Measurements from ENCODE around the gene MLST8.
A peak's percentile ranks its signal among the peaks of the same experiment; 100 is the strongest.

GRCh38 chr16:2205104-2205966 lies at the start of gene MLST8:
- peak; percentile 22 for TF ChIP-seq CTCF (IDR thresholded peaks at IDR 0.05; ENCODE audit: low read length)
- no peak for TF ChIP-seq EZH2 (optimal IDR thresholded peaks at IDR 0.05; ENCODE audit: low read depth, low read length)
- TF ChIP-seq EZH2phosphoT487 (IDR thresholded peaks at IDR 0.05; ENCODE audit: low read length), result no peak
